MM.1S (cell line): ENCODE results near the gene ABCG2.

ENCODE experiments used
- DNase-seq: peaks from one replicate; pipeline ENCODE4 v3.0.0-alpha.2; 2015
- H2AFZ ChIP-seq: fragments of 300-600 bp; sonication (generic); 2 replicates; pipeline ENCODE4 v1.6.0; 2016; ENCODE audit warnings: antibody characterized with exemption, low read length
- H3F3A ChIP-seq: fragments of 300-600 bp; sonication (generic); 2 replicates; pipeline ENCODE4 v1.6.1; 2016; ENCODE audit warnings: mild to moderate bottlenecking, antibody characterized with exemption, low read length, moderate library complexity, mixed read lengths; ENCODE audit not compliant: insufficient read depth
- H3K27ac ChIP-seq: fragments of 300-600 bp; sonication (generic); 2 replicates; pipeline ENCODE4 v1.5.1; 2016; ENCODE audit warnings: mild to moderate bottlenecking, low read length
- H3K27me3 ChIP-seq: fragments of 300-600 bp; sonication (generic); replicated peaks from 2 replicates; pipeline ENCODE4 v1.6.0; 2016; ENCODE audit warnings: low read length; ENCODE audit not compliant: insufficient read depth
- H3K36me3 ChIP-seq: fragments of 300-600 bp; sonication (generic); replicated peaks from 2 replicates; pipeline ENCODE4 v1.6.1; 2016; ENCODE audit warnings: mild to moderate bottlenecking, low read length, mixed read lengths; ENCODE audit not compliant: insufficient read depth
- H3K4me1 ChIP-seq: fragments of 300-600 bp; sonication (generic); 2 replicates; pipeline ENCODE4 v1.6.1; 2016; ENCODE audit warnings: low read length, mixed read lengths
- H3K4me2 ChIP-seq: fragments of 300-600 bp; sonication (generic); 2 replicates; pipeline ENCODE4 v1.6.0; 2016; ENCODE audit warnings: low read depth, low read length
- H3K4me3 ChIP-seq: fragments of 300-600 bp; sonication (generic); 2 replicates; pipeline ENCODE4 v1.5.1; 2016; ENCODE audit warnings: low read length, mixed read lengths
- H3K79me2 ChIP-seq: fragments of 300-600 bp; sonication (generic); 2 replicates; pipeline ENCODE4 v1.6.1; 2016; ENCODE audit warnings: mixed run types, low read length, mixed read lengths
- H3K9ac ChIP-seq: fragments of 300-600 bp; sonication (generic); 2 replicates; pipeline ENCODE4 v1.6.1; 2016; ENCODE audit warnings: low read length, mixed read lengths
- H3K9me2 ChIP-seq: fragments of 300-600 bp; sonication (generic); replicated peaks from 2 replicates; pipeline ENCODE4 v1.6.1; 2016; ENCODE audit warnings: mild to moderate bottlenecking, low read length, mixed read lengths; ENCODE audit not compliant: insufficient read depth
- H3K9me3 ChIP-seq: fragments of 300-600 bp; sonication (generic); replicated peaks from 2 replicates; pipeline ENCODE4 v1.6.1; 2016; ENCODE audit warnings: mild to moderate bottlenecking, low read length, mixed read lengths; ENCODE audit not compliant: insufficient read depth
- H4K20me1 ChIP-seq: fragments of 300-600 bp; sonication (generic); 2 replicates; pipeline ENCODE4 v1.6.1; 2016; ENCODE audit warnings: mild to moderate bottlenecking, low read length, moderate library complexity, mixed read lengths; ENCODE audit not compliant: insufficient read depth
- EZH2 ChIP-seq: fragments of 300-600 bp; sonication (generic); optimal IDR thresholded peaks from 2 replicates; pipeline ENCODE3; 2017; ENCODE audit warnings: low read depth, mild to moderate bottlenecking, antibody characterized with exemption, low read length, mixed read lengths
- EZH2phosphoT487 ChIP-seq: fragments of 300-600 bp; sonication (generic); IDR thresholded peaks from 2 replicates; pipeline ENCODE4 v1.6.1; 2018; ENCODE audit warnings: antibody characterized with exemption, low read length
- TF ChIP-seq, protein P1 (sequence below): fragments of 300-600 bp; sonication (generic); IDR thresholded peaks from 2 replicates; pipeline ENCODE4 v1.5.1; 2016; ENCODE audit warnings: antibody characterized with exemption, low read length, mixed read lengths

The ABCG2 gene

DNA sequence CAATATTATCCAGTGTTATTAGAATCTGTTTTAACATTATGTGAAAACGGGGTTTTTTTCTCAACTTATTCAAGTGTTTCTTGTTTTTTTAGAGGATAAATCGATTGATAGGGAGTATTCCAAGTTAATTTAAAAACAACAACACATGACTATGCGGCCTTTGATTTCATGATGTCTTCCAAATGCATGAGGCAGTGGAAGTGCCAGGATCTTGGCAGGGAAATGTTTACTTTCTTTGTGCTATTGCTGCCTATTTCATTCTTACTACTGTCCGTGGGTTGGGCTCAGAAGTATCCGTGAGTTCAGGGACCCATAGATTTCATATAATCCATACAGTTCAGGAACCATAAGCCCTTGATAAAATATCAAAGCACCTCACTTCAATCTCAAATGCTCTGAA is 64.6 kb downstream of the ABCG2 start:
- H3K27ac ChIP-seq = no peak overlapping the region
- TF ChIP-seq EZH2 = no peak
- no peak for TF ChIP-seq EZH2phosphoT487
- TF ChIP-seq, protein P1, sequence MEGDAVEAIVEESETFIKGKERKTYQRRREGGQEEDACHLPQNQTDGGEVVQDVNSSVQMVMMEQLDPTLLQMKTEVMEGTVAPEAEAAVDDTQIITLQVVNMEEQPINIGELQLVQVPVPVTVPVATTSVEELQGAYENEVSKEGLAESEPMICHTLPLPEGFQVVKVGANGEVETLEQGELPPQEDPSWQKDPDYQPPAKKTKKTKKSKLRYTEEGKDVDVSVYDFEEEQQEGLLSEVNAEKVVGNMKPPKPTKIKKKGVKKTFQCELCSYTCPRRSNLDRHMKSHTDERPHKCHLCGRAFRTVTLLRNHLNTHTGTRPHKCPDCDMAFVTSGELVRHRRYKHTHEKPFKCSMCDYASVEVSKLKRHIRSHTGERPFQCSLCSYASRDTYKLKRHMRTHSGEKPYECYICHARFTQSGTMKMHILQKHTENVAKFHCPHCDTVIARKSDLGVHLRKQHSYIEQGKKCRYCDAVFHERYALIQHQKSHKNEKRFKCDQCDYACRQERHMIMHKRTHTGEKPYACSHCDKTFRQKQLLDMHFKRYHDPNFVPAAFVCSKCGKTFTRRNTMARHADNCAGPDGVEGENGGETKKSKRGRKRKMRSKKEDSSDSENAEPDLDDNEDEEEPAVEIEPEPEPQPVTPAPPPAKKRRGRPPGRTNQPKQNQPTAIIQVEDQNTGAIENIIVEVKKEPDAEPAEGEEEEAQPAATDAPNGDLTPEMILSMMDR = no peak
- H3K9me2 ChIP-seq = no peaks in the 10 kb centered on the region
- no peak overlapping the region for H2AFZ ChIP-seq
- H4K20me1 ChIP-seq = no peaks in the 10 kb centered on the region
- H3K4me2 ChIP-seq = no peak overlapping the region
- H3K4me1 ChIP-seq = peaks cover 39% of the 10 kb centered on the region
- H3K36me3 ChIP-seq = no peaks in the 10 kb centered on the region
- H3K9me3 ChIP-seq = no peaks in the 10 kb centered on the region
- H3K4me3 ChIP-seq = no peak overlapping the region
- H3K9ac ChIP-seq = no peak overlapping the region
- no peak for DNase-seq
- H3F3A ChIP-seq = peaks cover 5% of the 10 kb centered on the region; the same call in 1 of the 2 replicates
- no peaks in the 10 kb centered on the region for H3K27me3 ChIP-seq
- no peaks in the 10 kb centered on the region for H3K79me2 ChIP-seq

DNA sequence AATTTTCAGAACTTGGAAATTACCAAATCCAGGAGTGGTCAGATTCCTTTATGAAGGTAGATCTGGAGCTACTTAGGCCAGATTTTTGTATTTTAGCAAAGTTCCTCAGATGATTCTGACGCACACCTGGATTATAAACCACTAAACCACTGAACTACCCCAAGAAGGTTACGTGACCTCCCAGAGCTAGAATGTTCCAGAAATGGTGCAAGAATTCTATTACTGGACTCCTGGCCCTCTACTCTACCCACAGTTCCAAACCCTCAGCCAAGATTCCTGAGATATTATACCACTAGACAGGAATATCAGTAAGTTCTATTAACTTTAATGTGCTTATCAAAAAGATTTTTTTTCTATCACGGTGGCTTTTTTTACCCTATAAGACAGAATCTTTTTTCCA is 67.1 kb downstream of the ABCG2 start:
- Histone ChIP-seq H3K9me3 (no peaks in the 10 kb centered on the region), H3K9me2 (no peaks in the 10 kb centered on the region), H3K4me3 (no peak overlapping the region), H3K9ac (no peak overlapping the region), H3F3A (no peaks in the 10 kb centered on the region), H2AFZ (0 out of 2 replicates have a peak overlapping the region, but pooled peaks have one; percentile 18), H3K27ac (peak overlapping the region; percentile 16; the same call in 1 of the 2 replicates), H3K4me2 (peak overlapping the region; percentile 33; the same call in 1 of the 2 replicates), H3K79me2 (no peaks in the 10 kb centered on the region), H3K36me3 (no peaks in the 10 kb centered on the region), H3K4me1 (peaks cover 21% of the 10 kb centered on the region), H4K20me1 (no peaks in the 10 kb centered on the region), H3K27me3 (no peaks in the 10 kb centered on the region)
- DNase-seq = no peak
- TF ChIP-seq, protein P1 = no peak
- TF ChIP-seq EZH2 (no peak), EZH2phosphoT487 (no peak)

DNA sequence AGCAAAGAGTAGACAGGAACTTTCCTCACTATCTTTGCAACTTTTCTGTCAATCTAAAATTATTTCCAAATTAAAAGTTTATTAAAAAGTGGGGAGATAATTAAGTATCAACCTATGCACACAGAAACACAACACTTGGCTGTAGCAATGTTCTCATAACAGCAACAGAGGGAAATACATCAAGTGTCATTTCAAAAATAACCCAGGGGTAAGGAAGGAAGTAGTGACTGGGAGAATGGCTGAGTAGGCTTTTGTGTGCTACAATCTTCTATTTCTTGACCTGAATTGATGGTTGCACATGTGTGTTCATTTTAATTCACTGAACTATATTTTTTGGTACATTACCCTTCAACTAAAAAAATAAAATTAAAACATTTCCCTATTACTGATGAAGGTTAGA is 67.5 kb downstream of the ABCG2 start:
- peak overlapping the region; percentile 33 for H3K4me2 ChIP-seq
- no peaks in the 10 kb centered on the region for H3K36me3 ChIP-seq
- H3K9me3 ChIP-seq = no peaks in the 10 kb centered on the region
- no peak overlapping the region for H3K9ac ChIP-seq
- no peak overlapping the region for H3K4me3 ChIP-seq
- peak overlapping the region; percentile 16; the same call in 1 of the 2 replicates for H3K27ac ChIP-seq
- H3K27me3 ChIP-seq = no peaks in the 10 kb centered on the region
- no peaks in the 10 kb centered on the region for H3K79me2 ChIP-seq
- H4K20me1 ChIP-seq = no peaks in the 10 kb centered on the region
- H3K4me1 ChIP-seq = peaks cover 19% of the 10 kb centered on the region
- TF ChIP-seq EZH2 (no peak), EZH2phosphoT487 (no peak)
- TF ChIP-seq, protein P1 = no peak
- no peaks in the 10 kb centered on the region for H3K9me2 ChIP-seq
- DNase-seq = peak; percentile 48
- no peaks in the 10 kb centered on the region for H3F3A ChIP-seq
- 0 out of 2 replicates have a peak overlapping the region, but pooled peaks have one; percentile 18 for H2AFZ ChIP-seq
